ENCODE measurements around the gene FCGR1A. TPM values are rescaled to one million over a fixed set of nuclear protein-coding genes. Genes with fewer than 3 reads are reported as not detected.
"Not testable (repeated sequence)": the region's sequence is repeated elsewhere in the genome, so short reads cannot be mapped to it uniquely, and the experiment has no call there.

The FCGR1A gene
- total RNA-seq, 1 experiment from 2014 or later: not detected

DNA sequence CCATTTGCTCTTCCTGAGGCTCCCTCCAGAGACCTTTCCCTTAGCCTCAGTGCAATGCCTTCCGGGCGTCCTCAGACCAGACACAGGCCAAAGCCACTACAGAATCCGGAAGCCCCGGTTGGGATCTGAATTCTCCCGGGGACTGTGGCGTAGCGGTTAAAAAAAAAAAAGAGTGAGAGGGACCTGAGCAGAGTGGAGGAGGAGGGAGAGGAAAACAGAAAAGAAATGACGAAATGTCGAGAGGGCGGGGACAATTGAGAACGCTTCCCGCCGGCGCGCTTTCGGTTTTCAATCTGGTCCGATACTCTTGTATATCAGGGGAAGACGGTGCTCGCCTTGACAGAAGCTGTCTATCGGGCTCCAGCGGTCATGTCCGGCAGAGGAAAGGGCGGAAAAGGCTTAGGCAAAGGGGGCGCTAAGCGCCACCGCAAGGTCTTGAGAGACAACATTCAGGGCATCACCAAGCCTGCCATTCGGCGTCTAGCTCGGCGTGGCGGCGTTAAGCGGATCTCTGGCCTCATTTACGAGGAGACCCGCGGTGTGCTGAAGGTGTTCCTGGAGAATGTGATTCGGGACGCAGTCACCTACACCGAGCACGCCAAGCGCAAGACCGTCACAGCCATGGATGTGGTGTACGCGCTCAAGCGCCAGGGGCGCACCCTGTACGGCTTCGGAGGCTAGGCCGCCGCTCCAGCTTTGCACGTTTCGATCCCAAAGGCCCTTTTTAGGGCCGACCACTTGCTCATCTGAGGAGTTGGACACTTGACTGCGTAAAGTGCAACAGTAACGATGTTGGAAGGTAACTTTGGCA is 50.0 kb downstream of the FCGR1A start:
- not testable (repeated sequence) for DNase-seq (ENCODE audit: low spot score)

GRCh38 chr1:149833144-149833543 is 50.6 kb downstream of the FCGR1A start:
- DNase-seq (ENCODE audit: low spot score): not testable (repeated sequence)

GRCh38 chr1:149841149-149841548 is 58.7 kb downstream of the FCGR1A start:
- DNase-seq (ENCODE audit: low spot score): not testable (repeated sequence)

Other genes starting within 250 kb of the FCGR1A start
- not detected in 2 replicates for gene PPIAL4C, start 198.8 kb upstream of the FCGR1A start, total RNA-seq (2014; rRNA removed; shearing (Covaris generic))
- 2.9 and 3.0 TPM in 2 replicates for gene BOLA1, start 116.9 kb downstream of the FCGR1A start, total RNA-seq (2014; rRNA removed; shearing (Covaris generic))
- gene SV2A, start 135.2 kb downstream of the FCGR1A start, total RNA-seq (2014; rRNA removed; shearing (Covaris generic)): 16.4 and 18.1 TPM in 2 replicates
- 19.2 and 38.0 TPM in 2 replicates for gene SF3B4, start 145.1 kb downstream of the FCGR1A start, total RNA-seq (2014; rRNA removed; shearing (Covaris generic))
- 2.6 and 2.9 TPM in 2 replicates for gene MTMR11, start 154.2 kb downstream of the FCGR1A start, total RNA-seq (2014; rRNA removed; shearing (Covaris generic))
- gene OTUD7B, start 228.0 kb downstream of the FCGR1A start, total RNA-seq (2014; rRNA removed; shearing (Covaris generic)): 4.2 and 5.4 TPM in 2 replicates

Data from H4 (cell line).